ENCODE results near the gene CNTFR. TPM values are rescaled to one million over a fixed set of nuclear protein-coding genes. Genes with fewer than 3 reads are reported as not detected.

CNTFR gene
- total and polyA plus RNA-seq, 4 experiments from 2014 or later: not detected

DNA sequence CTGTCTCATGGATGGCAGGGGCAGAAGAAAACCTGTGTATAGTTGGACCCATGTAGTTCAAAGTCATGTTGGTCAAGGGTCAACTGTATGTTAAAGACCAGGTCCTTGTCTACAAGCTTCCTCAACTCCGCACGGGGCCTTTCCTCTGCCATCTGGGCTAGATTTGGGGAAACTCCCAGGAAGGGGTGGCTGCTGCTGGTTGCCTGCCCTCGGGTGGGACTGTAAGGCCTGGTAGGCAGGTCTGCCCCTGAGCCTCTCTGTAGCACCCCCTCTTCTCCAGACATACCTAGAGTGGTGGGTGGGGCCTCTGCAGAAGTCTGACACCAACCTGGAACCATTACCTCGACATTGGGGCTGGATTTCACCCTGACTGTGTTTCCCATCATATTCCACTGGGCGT lies 82.0 kb downstream of the CNTFR start:
- no peaks in the 10 kb centered on the region for H3K27me3 Mint-ChIP-seq
- Histone ChIP-seq H3K4me3 (ENCODE audit: low read length in 2 of 2) (no peak overlapping the region), H3K27ac (ENCODE audit: low read depth, low read length) (no peak overlapping the region), H3K4me1 (ENCODE audit: insufficient read depth, low read length) (no peaks in the 10 kb centered on the region), H3K36me3 (ENCODE audit: insufficient read depth, low read length) (no peaks in the 10 kb centered on the region), H3K9me3 (ENCODE audit: control insufficient read depth in 1 of 2, low read length in 2 of 2) (no peaks in the 10 kb centered on the region), H3K27me3 (ENCODE audit: insufficient read depth, low read length) (no peaks in the 10 kb centered on the region)
- no peaks in the 10 kb centered on the region for H3K9me3 Mint-ChIP-seq
- CTCF ChIA-PET (ENCODE audit: partially characterized antibody): interaction anchor here (1.1 kb wide), 1 partner anchor 103 kb away, joined by 3 read pairs; no protein-coding TSS in a partner anchor
- POLR2A ChIA-PET (ENCODE audit: partially characterized antibody): no interaction called here
- no peak for DNase-seq
- H3K4me1 Mint-ChIP-seq: no peaks in the 10 kb centered on the region
- intact Hi-C loops (cut with micrococcal nuclease): no loop called here
- no peak overlapping the region for H3K4me3 Mint-ChIP-seq
- no peaks in the 10 kb centered on the region for H3K36me3 Mint-ChIP-seq
- no peak overlapping the region for H3K27ac Mint-ChIP-seq

- POLR2A ChIA-PET (ENCODE audit: partially characterized antibody): no interaction called here
- H3K9me3 Mint-ChIP-seq: no peaks in the 10 kb centered on the region
- intact Hi-C loops (cut with micrococcal nuclease): no loop called here
- H3K4me3 ChIP-seq (ENCODE audit: low read length in 2 of 2): no peak overlapping the region
- H3K27me3 ChIP-seq (ENCODE audit: insufficient read depth, low read length): no peaks in the 10 kb centered on the region
- no peaks in the 10 kb centered on the region for H3K4me1 Mint-ChIP-seq
- no peak overlapping the region for H3K27ac Mint-ChIP-seq
- no peak overlapping the region for H3K4me3 Mint-ChIP-seq
- H3K9me3 ChIP-seq (ENCODE audit: control insufficient read depth in 1 of 2, low read length in 2 of 2): no peaks in the 10 kb centered on the region
- no peaks in the 10 kb centered on the region for H3K4me1 ChIP-seq (ENCODE audit: insufficient read depth, low read length)
- H3K36me3 ChIP-seq (ENCODE audit: insufficient read depth, low read length): no peaks in the 10 kb centered on the region
- no peaks in the 10 kb centered on the region for H3K36me3 Mint-ChIP-seq
- no peaks in the 10 kb centered on the region for H3K27me3 Mint-ChIP-seq
- no peak for DNase-seq
- CTCF ChIA-PET (ENCODE audit: partially characterized antibody): interaction anchor here (1.1 to 1.6 kb wide), 3 partner anchors 101 to 128 kb away, joined by 3 to 4 read pairs (median 3); no protein-coding TSS in a partner anchor
- H3K27ac ChIP-seq (ENCODE audit: low read depth, low read length): no peak overlapping the region
Measured at GRCh38 chr9:34506623-34507022, 82.9 kb downstream of the CNTFR start.

- Mint-ChIP-seq H3K4me1 (peaks cover 0 to 1% (median under 1%) of the 10 kb centered on the region in 4 donors), H3K4me3 (no peak overlapping the region), H3K27ac (no peak overlapping the region), H3K27me3 (peaks cover 0 to 2% of the 10 kb centered on the region in 2 donors), H3K9me3 (no peaks in the 10 kb centered on the region), H3K36me3 (no peaks in the 10 kb centered on the region)
- ChIA-PET POLR2A (ENCODE audit: partially characterized antibody) (no interaction called here), CTCF (ENCODE audit: partially characterized antibody) (interaction anchor here (1.1 to 1.6 kb wide), 2 partner anchors 100 to 127 kb away, joined by 3 to 4 read pairs; no protein-coding TSS in a partner anchor)
- intact Hi-C loops (cut with micrococcal nuclease): no loop called here
- H3K9me3 ChIP-seq (ENCODE audit: control insufficient read depth in 1 of 2, low read length in 2 of 2): no peaks in the 10 kb centered on the region
- H3K4me1 ChIP-seq (ENCODE audit: insufficient read depth, low read length): no peaks in the 10 kb centered on the region
- no peak overlapping the region for H3K27ac ChIP-seq (ENCODE audit: low read depth, low read length)
- no peaks in the 10 kb centered on the region for H3K36me3 ChIP-seq (ENCODE audit: insufficient read depth, low read length)
- no peak overlapping the region for H3K4me3 ChIP-seq (ENCODE audit: low read length in 2 of 2)
- DNase-seq: no peak
- no peaks in the 10 kb centered on the region for H3K27me3 ChIP-seq (ENCODE audit: insufficient read depth, low read length)
Measured at GRCh38 chr9:34505370-34506120, 84.0 kb downstream of the CNTFR start.

- ChIA-PET CTCF (ENCODE audit: partially characterized antibody) (interaction anchor here (0.7 to 5.3 kb wide), 9 partner anchors 13 to 171 kb away, joined by 3 to 105 read pairs (median 4); no protein-coding TSS in a partner anchor), POLR2A (ENCODE audit: partially characterized antibody) (no interaction called here)
- Histone ChIP-seq H3K27ac (ENCODE audit: low read depth, low read length) (no peak overlapping the region), H3K4me1 (ENCODE audit: insufficient read depth, low read length) (no peaks in the 10 kb centered on the region), H3K9me3 (ENCODE audit: control insufficient read depth in 1 of 2, low read length in 2 of 2) (no peaks in the 10 kb centered on the region), H3K4me3 (ENCODE audit: low read length in 2 of 2) (no peak overlapping the region), H3K27me3 (ENCODE audit: insufficient read depth, low read length) (no peaks in the 10 kb centered on the region), H3K36me3 (ENCODE audit: insufficient read depth, low read length) (no peaks in the 10 kb centered on the region)
- intact Hi-C loops (cut with micrococcal nuclease): no loop called here
- Mint-ChIP-seq H3K36me3 (no peaks in the 10 kb centered on the region), H3K4me3 (no peak overlapping the region), H3K27me3 (peaks cover 3 to 4% of the 10 kb centered on the region in 2 donors), H3K9me3 (no peaks in the 10 kb centered on the region), H3K27ac (no peak overlapping the region), H3K4me1 (peaks cover 0 to 3% (median 1%) of the 10 kb centered on the region in 4 donors)
- DNase-seq: no peak
Measured at GRCh38 chr9:34503406-34503805, 86.1 kb downstream of the CNTFR start.

DNA sequence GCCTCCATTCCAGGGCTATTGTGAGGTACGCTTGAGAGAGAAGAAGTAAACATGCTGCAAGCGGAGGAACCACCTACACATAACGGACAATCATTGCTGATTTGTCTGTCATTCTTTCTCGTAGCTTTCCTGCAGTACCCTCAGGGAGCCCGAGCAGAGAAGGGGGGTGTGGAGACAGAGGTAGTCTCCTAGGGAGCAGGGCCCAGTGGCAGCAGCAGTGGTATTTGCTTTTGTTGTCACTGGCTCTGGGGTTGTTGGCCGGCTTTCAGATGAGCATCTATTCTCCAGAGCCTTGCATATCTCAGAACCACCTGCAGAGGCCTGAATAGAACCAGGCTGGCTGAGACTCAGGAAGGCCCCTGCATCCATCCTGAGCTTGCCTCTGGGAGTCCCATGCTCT lies 86.6 kb downstream of the CNTFR start:
- Mint-ChIP-seq H3K27ac (no peak overlapping the region), H3K36me3 (no peaks in the 10 kb centered on the region), H3K4me1 (peaks cover 0 to 3% (median 1%) of the 10 kb centered on the region in 4 donors), H3K9me3 (no peaks in the 10 kb centered on the region), H3K27me3 (peaks cover 3 to 4% of the 10 kb centered on the region in 2 donors), H3K4me3 (no peak overlapping the region)
- Histone ChIP-seq H3K4me3 (ENCODE audit: low read length in 2 of 2) (no peak overlapping the region), H3K4me1 (ENCODE audit: insufficient read depth, low read length) (no peaks in the 10 kb centered on the region), H3K27ac (ENCODE audit: low read depth, low read length) (no peak overlapping the region), H3K27me3 (ENCODE audit: insufficient read depth, low read length) (no peaks in the 10 kb centered on the region), H3K36me3 (ENCODE audit: insufficient read depth, low read length) (no peaks in the 10 kb centered on the region), H3K9me3 (ENCODE audit: control insufficient read depth in 1 of 2, low read length in 2 of 2) (no peaks in the 10 kb centered on the region)
- intact Hi-C loops (cut with micrococcal nuclease): no loop called here
- ChIA-PET POLR2A (ENCODE audit: partially characterized antibody) (no interaction called here), CTCF (ENCODE audit: partially characterized antibody) (interaction anchor here (1.0 to 5.3 kb wide), 8 partner anchors 39 to 171 kb away, joined by 3 to 105 read pairs (median 8); no protein-coding TSS in a partner anchor)
- no peak for DNase-seq

- H3K36me3 ChIP-seq (ENCODE audit: insufficient read depth, low read length): no peaks in the 10 kb centered on the region
- intact Hi-C loops (cut with micrococcal nuclease): no loop called here
- H3K27me3 ChIP-seq (ENCODE audit: insufficient read depth, low read length): no peaks in the 10 kb centered on the region
- Mint-ChIP-seq H3K27ac (no peak overlapping the region), H3K36me3 (no peaks in the 10 kb centered on the region), H3K27me3 (peaks cover 3 to 5% of the 10 kb centered on the region in 2 donors), H3K9me3 (no peaks in the 10 kb centered on the region), H3K4me3 (no peak overlapping the region), H3K4me1 (peaks cover 0 to 3% (median 1%) of the 10 kb centered on the region in 4 donors)
- H3K4me1 ChIP-seq (ENCODE audit: insufficient read depth, low read length): no peaks in the 10 kb centered on the region
- H3K9me3 ChIP-seq (ENCODE audit: control insufficient read depth in 1 of 2, low read length in 2 of 2): no peaks in the 10 kb centered on the region
- POLR2A ChIA-PET (ENCODE audit: partially characterized antibody): no interaction called here
- no peak for DNase-seq
- CTCF ChIA-PET (ENCODE audit: partially characterized antibody): interaction anchor here (1.2 to 6.4 kb wide), 12 partner anchors 12 to 170 kb away, joined by 3 to 105 read pairs (median 6); no protein-coding TSS in a partner anchor
- H3K27ac ChIP-seq (ENCODE audit: low read depth, low read length): no peak overlapping the region
- H3K4me3 ChIP-seq (ENCODE audit: low read length in 2 of 2): no peak overlapping the region
Measured at GRCh38 chr9:34502471-34502870, 87.1 kb downstream of the CNTFR start.

DNA sequence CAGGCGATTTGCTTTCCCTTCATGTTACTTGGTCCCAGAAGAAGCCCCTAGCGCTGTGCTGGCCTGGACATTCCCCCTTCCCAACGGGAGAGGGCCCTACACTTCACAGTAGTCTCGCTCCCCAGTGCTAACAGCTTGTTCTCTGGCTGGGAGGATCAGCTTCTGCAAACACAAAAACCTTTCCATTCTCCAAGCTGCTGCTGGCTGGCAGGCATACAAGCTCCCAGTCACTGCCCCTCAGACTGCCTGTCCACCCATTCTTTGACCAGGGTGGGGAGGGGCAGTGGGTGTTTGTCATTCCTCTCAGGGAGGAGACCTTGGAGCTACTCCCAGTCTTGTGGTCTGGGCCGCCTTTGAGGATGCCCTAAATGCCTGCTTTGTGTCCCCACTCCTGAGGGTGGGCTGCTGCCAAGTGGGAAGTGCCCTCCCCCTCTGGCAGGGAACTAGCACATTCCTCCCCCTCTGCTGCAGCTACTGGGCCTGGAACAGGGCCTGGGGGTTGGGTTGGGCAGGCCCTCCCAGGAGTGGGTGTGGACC lies 87.6 kb downstream of the CNTFR start:
- intact Hi-C loops (cut with micrococcal nuclease): no loop called here
- H3K27me3 Mint-ChIP-seq: peaks cover 3 to 8% of the 10 kb centered on the region in 2 donors
- H3K36me3 Mint-ChIP-seq: no peaks in the 10 kb centered on the region
- no peaks in the 10 kb centered on the region for H3K4me1 ChIP-seq (ENCODE audit: insufficient read depth, low read length)
- H3K27me3 ChIP-seq (ENCODE audit: insufficient read depth, low read length): no peaks in the 10 kb centered on the region
- no peak overlapping the region for H3K27ac Mint-ChIP-seq
- H3K4me3 ChIP-seq (ENCODE audit: low read length in 2 of 2): no peak overlapping the region
- POLR2A ChIA-PET (ENCODE audit: partially characterized antibody): no interaction called here
- CTCF ChIA-PET (ENCODE audit: partially characterized antibody): interaction anchor here (0.8 to 6.4 kb wide), 19 partner anchors 12 to 170 kb away, joined by 3 to 105 read pairs (median 5); no protein-coding TSS in a partner anchor
- H3K36me3 ChIP-seq (ENCODE audit: insufficient read depth, low read length): no peaks in the 10 kb centered on the region
- no peak for DNase-seq
- H3K9me3 Mint-ChIP-seq: no peaks in the 10 kb centered on the region
- H3K4me1 Mint-ChIP-seq: peaks cover 0 to 3% (median 1%) of the 10 kb centered on the region in 4 donors
- no peaks in the 10 kb centered on the region for H3K9me3 ChIP-seq (ENCODE audit: control insufficient read depth in 1 of 2, low read length in 2 of 2)
- no peak overlapping the region for H3K27ac ChIP-seq (ENCODE audit: low read depth, low read length)
- no peak overlapping the region for H3K4me3 Mint-ChIP-seq

Measured in CD4-positive, alpha-beta memory T cell (primary cell).